ENCODE results near the gene AGL. TPM values are rescaled to one million over a fixed set of nuclear protein-coding genes. Genes with fewer than 3 reads are reported as not detected.

Gene AGL
- total and polyA plus RNA-seq, 2 of the 8 experiments (the other 6 are each of a cell fraction or from before 2014, with no cell fraction given), result 2.7 to 19.2 TPM

DNA sequence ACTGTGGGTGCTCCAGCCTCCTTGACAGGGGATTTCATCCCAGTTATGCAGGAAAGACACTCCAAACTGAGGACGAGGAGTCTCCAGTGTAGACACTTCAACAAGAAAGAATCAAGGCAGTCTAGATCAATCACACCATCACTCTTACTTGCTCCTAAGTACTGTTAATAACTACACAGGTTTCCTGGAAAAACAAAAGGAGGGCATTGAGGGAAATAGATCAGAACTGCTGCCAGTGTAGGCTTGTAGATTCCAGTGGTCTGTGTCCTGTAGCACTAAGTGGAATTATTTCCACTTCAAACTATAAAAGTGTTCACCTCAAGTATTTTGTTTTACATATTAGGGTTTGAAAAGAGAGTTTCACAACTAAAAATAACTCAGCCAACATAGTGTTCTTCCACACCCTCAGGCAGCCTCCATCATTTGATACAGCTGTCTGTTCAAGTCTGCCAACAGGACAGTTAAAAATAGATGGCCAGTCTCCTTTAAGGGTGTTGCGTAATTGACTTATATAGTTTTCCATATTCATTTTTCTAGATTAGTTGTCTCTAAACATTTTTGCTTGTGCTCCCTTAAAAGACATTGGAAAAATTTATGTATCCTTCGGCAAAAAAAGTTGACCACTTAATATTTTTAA is 32.0 kb upstream of the AGL start:
- Histone ChIP-seq H4K8ac (ENCODE audit: extremely low read depth, insufficient read depth, low read length) (no peak overlapping the region), H3K4ac (replicated peaks; ENCODE audit: insufficient read length, low read depth, low read length) (no peak overlapping the region), H3K4me3 (ENCODE audit: extremely low read depth in 1 of 4, insufficient read depth in 2 of 4, low read depth in 3 of 4, low read length in 4 of 4) (no peak overlapping the region), H3K14ac (ENCODE audit: insufficient read length) (no peak overlapping the region), H3K79me1 (ENCODE audit: low read depth, low read length) (no peaks in the 10 kb centered on the region), H3K4me2 (ENCODE audit: insufficient read depth in 1 of 2, low read depth in 2 of 2, low read length in 2 of 2) (no peak overlapping the region), H2BK20ac (ENCODE audit: low read length) (no peak overlapping the region), H2BK5ac (ENCODE audit: low read depth, low read length) (no peak overlapping the region), H2BK15ac (ENCODE audit: low read length) (no peak overlapping the region), H2BK120ac (replicated peaks; ENCODE audit: low read depth, low read length) (no peak overlapping the region), H3K9ac (replicated peaks in 1 of 4; ENCODE audit: extremely low read depth in 1 of 4, low read depth in 3 of 4, low read length in 3 of 4) (no peak overlapping the region), H3K79me2 (ENCODE audit: control insufficient read depth in 1 of 2, insufficient read depth in 2 of 2, low read length in 2 of 2) (no peaks in the 10 kb centered on the region), H2AK5ac (ENCODE audit: low read depth, low read length) (no peak overlapping the region), H2BK12ac (ENCODE audit: low read depth, low read length) (no peak overlapping the region), H3K36me3 (ENCODE audit: control insufficient read depth in 2 of 4, insufficient read depth in 4 of 4, low read length in 3 of 4) (no peaks in the 10 kb centered on the region), H3K23me2 (ENCODE audit: low read depth, low read length) (no peaks in the 10 kb centered on the region), H3K27ac (ENCODE audit: low read depth, low read length) (no peak overlapping the region), H4K91ac (replicated peaks; ENCODE audit: insufficient read length, low read length) (no peak overlapping the region), H3K4me1 (replicated peaks in 1 of 4; ENCODE audit: control insufficient read depth in 3 of 4, insufficient read depth in 4 of 4, low read length in 3 of 4) (peaks cover 0 to 2% (median 0%) of the 10 kb centered on the region in 4 experiments; a peak in 1 of 7 replicates), H3K9me3 (ENCODE audit: insufficient read depth in 2 of 2, low read depth in 1 of 2, low read length in 1 of 2) (no peaks in the 10 kb centered on the region), H2AFZ (ENCODE audit: low read length) (no peak overlapping the region), H3K23ac (ENCODE audit: insufficient read length) (no peak overlapping the region), H4K5ac (ENCODE audit: insufficient read length, low read depth, low read length) (no peak overlapping the region), H4K20me1 (replicated peaks in 1 of 2; ENCODE audit: control insufficient read depth in 1 of 2, insufficient read depth in 2 of 2, low read length in 2 of 2) (no peaks in the 10 kb centered on the region), H3K27me3 (replicated peaks in 1 of 4; ENCODE audit: control insufficient read depth in 3 of 4, extremely low read depth in 1 of 4, insufficient read depth in 3 of 4, low read length in 3 of 4) (no peaks in the 10 kb centered on the region), H3K56ac (replicated peaks; ENCODE audit: insufficient read length, low read depth, low read length) (no peak overlapping the region), H3K18ac (ENCODE audit: extremely low read depth, low read length) (no peak overlapping the region)
- 82% methylated on average over 3 of the region's 3 CpGs; no CpG with 5 or more reads in 1 of the 2 experiments for WGBS, 2 experiments (ENCODE audit: extremely low coverage in 1 of 2, insufficient coverage in 1 of 2, insufficient read length in 1 of 2, insufficient replicate concordance in 2 of 2, low coverage in 1 of 2, low lambda C conversion rate in 2 of 2, missing lambda C conversion rate in 1 of 2)
- ChIA-PET POLR2A (ENCODE audit: partially characterized antibody) (no interaction called here), CTCF (ENCODE audit: partially characterized antibody) (no interaction called here)
- TF ChIP-seq EGR1 (IDR thresholded peaks at IDR 0.05; ENCODE audit: borderline replicate concordance, low read depth, low read length) (no peak), CEBPB (IDR thresholded peaks at IDR 0.05; ENCODE audit: low read depth, low read length) (peak; percentile 66)
- no peak for DNase-seq (ENCODE audit: low read depth in 1 of 2, low spot score in 2 of 2)
- FAIRE-seq, result no peak
